CD4-positive, alpha-beta T cell treated with Interleukin-15 for 4 hours (primary cell): Measurements from ENCODE around the gene NDUFS2.
"Not testable (repeated sequence)": the region's sequence is repeated elsewhere in the genome, so short reads cannot be mapped to it uniquely, and the experiment has no call there.

Source experiments
- DNase-seq: peaks from one replicate; pipeline ENCODE4 v3.0.0-alpha.2; 2020; ENCODE audit warnings: low spot score

Gene NDUFS2

DNA sequence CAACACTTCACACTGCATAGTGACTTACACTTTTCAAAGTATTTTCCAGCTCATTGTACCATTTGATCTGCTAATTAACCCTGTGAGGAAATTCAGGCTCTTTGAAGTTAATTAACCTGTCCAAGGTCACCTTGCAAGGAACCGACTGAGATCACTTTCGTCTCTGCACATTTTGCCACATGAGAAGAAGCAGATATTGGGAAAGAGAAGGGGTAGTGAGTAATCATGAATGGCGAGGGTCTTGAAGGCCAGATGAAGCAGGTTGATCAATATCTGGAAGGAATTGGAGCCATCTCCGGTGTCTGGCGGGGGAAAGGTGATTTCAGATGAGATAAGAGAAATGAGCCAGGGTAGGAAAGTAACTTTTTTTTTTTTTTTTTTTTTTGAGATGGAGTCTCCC is 17.8 kb downstream of the NDUFS2 start:
- no peak for DNase-seq

GRCh38 chr1:161222175-161223019 is 20.2 kb downstream of the NDUFS2 start:
- no peak for DNase-seq

- DNase-seq: no peak
These were observed 21.9 kb downstream of the NDUFS2 start for GRCh38 chr1:161223805-161224694.

DNA sequence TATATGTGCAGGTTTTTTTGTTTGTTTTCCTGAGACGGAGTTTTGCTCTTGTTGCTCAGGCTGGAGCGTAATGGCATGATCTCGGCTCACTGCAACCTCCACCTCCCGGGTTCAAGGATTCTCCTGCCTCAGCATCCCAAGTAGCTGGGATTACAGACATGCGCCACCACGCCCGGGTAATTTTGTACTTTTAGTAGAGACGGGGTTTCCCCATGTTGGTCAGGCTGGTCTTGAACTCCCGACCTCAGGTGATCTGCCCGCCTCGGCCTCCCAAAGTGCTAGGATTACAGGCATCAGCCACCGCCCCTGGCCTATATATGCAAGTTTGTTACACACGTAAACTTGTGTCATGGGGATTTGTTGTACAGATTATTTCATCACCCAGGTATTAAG is 22.5 kb downstream of the NDUFS2 start:
- DNase-seq: not testable (repeated sequence)

DNA sequence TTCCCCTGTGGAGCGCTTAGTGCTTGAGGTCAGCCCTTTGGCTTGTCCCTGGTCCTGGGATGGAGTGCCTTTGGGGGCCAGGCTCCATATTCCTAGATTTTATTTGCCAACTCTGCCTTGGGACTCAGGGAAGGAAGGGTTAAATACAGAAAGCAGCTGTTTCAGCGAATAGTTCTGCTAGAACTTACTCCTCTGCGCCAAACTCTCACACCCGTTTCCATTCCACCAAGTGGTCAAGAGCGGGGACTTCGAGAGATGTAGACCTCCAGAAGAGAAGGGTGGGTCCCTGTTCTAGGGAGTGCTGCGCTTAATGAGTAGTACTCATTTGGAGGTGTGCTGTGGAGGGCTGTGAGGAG is 23.0 kb downstream of the NDUFS2 start:
- DNase-seq: no peak

DNA sequence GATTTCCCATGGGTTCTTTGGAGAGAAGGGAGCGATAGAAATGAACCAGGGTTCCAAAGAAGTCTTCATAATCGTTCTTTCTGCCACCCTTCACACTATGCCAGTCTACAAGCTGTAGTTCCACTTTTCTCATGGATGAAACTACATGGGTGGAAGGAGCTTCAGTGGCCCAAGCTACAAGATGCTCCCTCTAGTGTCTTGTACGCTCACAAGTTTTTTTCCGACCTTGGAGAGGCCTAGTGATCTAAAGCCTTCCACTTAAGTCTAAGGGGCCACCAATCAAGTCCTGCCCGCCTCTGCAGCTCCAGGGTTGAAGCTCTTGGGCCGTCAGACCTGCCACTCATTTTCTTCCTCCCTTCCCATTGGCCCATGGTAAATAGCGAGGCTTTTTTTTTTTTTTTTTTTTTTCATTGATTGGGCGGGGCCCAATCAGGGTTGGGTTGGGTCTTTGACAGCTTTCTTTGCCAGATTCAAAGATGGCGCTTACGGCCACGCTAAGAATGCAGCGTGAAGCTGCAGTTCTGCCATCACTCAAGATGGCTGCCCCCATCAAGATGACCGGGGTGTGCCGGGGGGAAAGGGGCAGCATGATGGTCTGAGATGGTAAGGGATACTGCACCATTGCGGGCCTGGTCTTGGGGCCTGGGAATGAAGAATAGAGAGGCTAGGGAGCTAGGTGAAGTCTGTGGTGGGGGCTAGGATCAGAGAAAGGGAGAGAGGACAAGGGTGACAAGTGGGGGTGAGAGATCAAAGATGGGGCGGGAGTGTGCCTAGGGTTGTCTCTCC is 23.6 kb downstream of the NDUFS2 start, which contains the start of gene TOMM40L:
Gene TOMM40L (plus strand): TSS at position 527 of the 786 bp plus-strand sequence. CDS start 430 bp downstream, outside the sequence.
- DNase-seq: peak; percentile 96

- DNase-seq: no peak
These were observed 24.1 kb downstream of the NDUFS2 start for GRCh38 chr1:161226320-161226711.

DNA sequence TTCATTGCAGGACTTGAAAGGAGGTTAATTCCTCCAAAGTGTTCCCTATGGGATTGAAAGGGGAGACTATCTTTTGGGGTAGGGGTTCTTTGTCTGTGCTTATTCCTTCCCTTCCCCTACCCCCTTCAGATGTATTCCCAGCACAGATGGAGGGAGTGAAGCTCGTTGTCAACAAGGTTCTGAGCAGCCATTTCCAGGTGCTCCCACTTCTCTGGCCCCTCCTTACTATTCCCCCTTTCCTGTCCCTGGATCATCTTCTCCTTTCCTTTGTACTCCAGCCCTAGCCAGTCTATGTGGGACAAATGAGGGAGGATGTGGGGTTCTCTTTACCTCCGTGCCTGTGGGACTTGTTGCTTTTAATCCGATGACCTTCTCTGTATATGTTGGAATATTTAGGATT is 24.6 kb downstream of the NDUFS2 start:
- no peak for DNase-seq

- peak; percentile 89 for DNase-seq
These were observed 25.2 kb downstream of the NDUFS2 start for GRCh38 chr1:161227196-161227871.

DNA sequence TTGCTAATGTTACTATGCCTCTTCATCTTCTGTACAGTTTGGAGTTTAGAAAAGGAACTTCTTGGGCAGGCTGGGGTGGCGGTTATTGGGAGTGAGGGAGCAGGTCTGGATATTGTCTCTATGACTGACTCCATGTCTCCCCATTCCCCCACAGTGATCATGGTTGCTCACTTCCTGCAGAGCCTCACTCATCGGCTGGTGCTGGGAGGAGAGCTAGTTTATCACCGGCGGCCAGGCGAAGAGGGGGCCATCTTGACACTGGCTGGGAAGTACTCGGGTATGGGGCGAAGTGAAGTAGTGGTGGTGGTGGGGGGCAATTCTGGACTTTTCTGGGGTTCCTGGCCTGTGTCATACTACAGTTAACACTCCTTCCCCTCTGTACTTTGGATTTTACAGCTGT is 25.9 kb downstream of the NDUFS2 start:
- DNase-seq: no peak

DNA sequence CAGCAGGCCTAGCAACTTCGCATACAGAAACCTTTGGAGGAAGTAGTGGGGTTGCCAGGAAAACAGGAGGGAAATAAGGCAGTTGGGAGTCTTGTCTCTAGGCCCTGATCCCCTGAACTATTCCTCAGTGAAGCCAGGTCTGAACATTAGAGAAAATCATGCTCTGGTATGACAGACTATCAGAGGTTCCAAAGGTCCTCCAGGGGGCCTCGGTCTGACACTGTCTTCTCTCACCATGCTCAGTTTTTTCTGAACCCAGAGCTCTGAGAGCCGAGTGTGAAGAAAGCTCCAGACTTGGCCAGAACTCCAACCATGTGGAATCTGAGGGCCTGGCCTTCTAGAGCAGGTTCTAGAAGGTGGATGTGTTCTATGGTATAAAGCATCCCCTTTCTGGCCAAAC is 27.7 kb downstream of the NDUFS2 start:
- no peak for DNase-seq

DNA sequence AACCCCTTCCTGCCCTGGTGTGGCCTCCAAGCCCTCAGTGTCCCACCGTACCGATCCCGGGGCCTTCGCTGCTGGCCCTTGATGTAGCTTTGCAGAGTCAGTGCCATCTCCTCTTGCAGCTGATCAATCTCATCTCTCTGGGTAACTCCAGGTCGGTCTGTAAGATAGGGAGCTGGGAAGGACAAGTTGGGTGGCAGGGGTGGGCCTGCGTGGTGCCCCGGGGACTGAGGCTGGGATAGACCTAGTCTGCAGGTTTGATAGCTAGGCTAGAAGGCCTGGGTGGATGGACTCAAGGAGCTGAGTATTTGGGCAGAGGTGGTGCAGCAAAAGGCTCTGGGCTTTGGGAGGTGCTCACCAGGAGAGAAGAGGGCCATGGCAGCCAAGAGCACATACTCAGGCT is 28.6 kb downstream of the NDUFS2 start:
- DNase-seq: no peak

DNA sequence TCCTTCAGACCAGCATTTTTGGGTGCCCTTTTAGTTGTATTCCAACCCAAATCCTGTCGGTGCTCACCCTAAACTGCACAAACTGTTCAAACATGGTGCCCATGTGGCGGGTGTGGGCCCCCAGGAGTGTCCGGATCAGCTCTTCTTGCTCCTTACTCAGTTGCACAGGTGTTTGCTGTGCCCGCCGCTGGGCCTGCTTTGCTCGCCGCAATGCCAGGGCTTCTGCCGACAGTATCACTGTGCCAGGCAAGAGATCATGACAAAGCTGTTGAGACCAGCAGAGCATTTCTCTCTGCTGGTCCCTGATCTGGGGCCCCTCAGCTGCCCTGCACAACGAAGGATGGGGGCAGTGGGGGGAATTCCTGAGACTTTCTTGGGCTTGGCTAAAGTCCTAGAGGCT is 30.9 kb downstream of the NDUFS2 start:
- no peak for DNase-seq

GRCh38 chr1:161235957-161236775 is 34.0 kb downstream of the NDUFS2 start:
- no peak for DNase-seq

DNA sequence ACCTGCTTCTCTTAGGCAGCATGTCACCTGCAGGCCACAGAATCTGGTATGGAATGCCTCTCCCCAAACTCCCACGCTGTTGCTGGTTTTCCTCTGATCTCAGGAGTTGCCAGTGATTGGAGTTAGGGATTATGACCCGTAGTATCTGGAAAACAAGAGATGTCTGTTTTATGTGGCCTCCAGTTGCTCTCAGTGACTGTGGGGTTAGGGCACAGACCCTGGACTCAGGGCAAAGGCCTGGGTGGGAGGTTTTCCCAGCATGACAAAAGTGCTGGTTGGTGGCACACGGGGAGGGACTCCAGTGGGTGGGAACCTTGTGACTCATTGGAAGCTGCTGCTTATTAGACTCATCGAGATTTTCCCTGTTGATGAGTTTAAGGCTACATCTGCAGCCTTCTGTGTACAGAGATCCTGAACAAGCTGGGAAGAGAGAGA is 35.9 kb downstream of the NDUFS2 start, which contains the start of gene NR1I3:
Gene NR1I3 (minus strand): TSS at position 165 of the 435 bp plus-strand sequence. CDS start 1,638 bp downstream, outside the sequence.
- no peak for DNase-seq

GRCh38 chr1:161241682-161242081 is 39.5 kb downstream of the NDUFS2 start:
- no peak for DNase-seq

DNA sequence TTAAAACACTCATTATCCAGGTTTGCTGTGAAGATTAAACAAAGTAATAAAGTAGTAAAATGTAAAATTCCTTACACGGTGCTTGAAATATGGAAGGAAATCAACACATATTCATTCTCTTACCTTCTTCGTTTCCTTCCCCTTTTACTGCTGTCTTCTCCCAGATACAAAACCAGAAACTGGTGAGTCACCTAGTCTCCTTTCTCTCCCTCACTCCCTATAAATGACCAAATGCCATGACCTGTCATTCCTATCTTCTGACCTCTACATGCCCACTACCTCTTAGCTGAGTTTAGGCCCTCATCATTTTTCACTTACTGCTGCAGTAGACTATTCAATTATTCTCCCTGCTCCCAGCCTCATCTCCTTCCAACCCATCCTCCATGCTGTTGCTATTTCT is 40.1 kb downstream of the NDUFS2 start:
- no peak for DNase-seq

DNA sequence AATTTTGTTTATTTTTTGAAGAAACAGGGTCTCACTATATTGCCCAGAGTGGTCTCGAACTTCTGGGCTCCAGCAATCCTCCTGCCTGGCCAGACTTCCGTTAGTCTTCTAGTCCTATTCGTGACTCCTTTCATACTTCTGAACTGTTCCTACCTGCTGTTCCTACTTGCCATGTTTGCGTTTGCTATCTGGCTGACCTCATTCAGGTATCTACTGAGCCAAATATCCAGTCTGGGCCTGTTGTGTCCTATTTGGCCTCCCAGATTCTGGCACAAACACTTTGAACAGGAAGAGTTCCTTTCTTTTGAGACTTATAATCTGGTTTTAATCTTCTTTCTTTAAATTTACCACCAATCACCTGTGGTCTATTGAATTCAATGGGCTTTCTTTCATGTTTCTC is 42.7 kb downstream of the NDUFS2 start:
- no peak for DNase-seq

DNA sequence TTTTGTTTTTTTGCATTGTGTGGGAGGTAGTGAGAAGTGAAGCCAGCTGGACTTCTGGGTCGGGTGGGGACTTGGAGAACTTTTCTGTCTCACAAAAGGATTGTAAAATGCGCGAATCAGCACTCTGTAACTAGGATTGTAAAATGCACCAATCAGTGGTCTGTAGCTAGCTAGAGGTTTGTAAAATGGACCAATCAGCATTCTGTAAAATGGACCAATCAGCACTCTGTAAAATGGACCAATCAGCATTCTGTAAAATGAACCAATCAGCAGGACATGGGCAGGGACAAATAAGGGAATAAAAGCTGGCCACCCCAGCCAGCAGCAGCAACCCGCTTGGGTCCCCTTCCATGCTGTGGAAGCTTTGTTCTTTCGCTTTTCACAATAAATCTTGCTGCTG is 47.9 kb downstream of the NDUFS2 start:
- not testable (repeated sequence) for DNase-seq

GRCh38 chr1:161250829-161251228 is 48.7 kb downstream of the NDUFS2 start:
- no peak for DNase-seq

GRCh38 chr1:161251579-161251978 is 49.4 kb downstream of the NDUFS2 start:
- no peak for DNase-seq
